ENCODE data around the gene ZBTB26. TPM values are rescaled to one million over a fixed set of nuclear protein-coding genes. Genes with fewer than 3 reads are reported as not detected.

Gene ZBTB26
- 10 to 100 TPM in 3 of 4 donors, 1 to 10 TPM in 1; 9.2 to 13.3 (median 11.4) TPM for total RNA-seq
- polyA plus RNA-seq = 1 to 10 TPM; 1.4 to 3.6 (median 3.2) TPM

DNA sequence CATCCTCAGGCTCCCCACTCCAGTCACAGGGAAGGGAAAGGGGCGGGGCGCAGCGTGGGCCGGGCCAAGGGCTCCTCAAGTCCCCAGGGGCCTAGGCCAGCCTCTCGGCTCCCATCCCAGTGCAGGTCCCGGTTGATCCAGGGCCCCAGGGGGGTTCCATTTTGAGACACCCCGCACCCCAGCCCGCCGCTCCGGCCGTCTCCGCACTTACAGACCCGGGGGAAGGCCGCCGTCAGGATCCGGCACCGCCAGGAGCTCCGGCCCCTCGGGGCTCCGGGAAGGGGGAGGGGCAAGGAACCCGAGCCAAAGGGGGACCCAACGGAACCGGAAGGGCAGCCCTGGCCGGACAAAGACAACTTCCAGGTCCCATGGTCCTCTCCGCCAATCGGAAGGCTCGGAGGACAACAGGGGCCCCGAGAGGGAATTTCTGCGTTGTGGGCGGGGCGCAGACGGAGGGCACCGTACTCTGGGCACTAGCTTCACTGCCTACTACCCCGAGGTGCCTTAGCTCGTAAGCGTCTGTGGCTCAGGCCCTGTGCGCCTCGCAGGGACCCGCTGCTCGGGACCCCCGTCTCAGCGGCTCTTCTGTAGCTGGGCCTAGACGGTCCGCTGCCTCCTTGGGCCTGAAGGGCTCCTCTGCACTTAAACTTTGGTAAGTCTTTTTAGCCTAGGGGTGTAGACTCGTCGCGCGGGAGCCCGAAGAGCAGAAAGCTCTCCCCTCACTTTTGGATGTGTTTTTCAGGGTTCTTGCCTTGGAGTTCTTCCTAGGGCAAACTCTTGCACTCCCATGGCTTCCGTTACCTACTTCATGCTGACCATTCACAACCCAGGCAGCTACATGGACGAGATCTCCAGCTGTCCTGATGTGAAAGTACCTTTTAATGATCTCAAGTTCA lies at the start of gene ZBTB26:
Gene ZBTB26 (minus strand): TSS at position 287 of the 896 bp plus-strand sequence. CDS start 11,578 bp downstream, outside the sequence.
- TF ChIP-seq POLR2A (IDR thresholded peaks at IDR 0.05) = no peak
- peak in 1 of 4 donors; percentile 15 for TF ChIP-seq EP300 (IDR thresholded peaks at IDR 0.05)
- peak; percentile 53 to 82 (median 75) for TF ChIP-seq POLR2AphosphoS5 (IDR thresholded peaks at IDR 0.05)
- no peaks in the 10 kb centered on the region for H3K9me3 ChIP-seq
- H3K27me3 ChIP-seq = no peaks in the 10 kb centered on the region
- peak within 1 kb of the TSS; percentile 77 to 90 (median 89) for H3K27ac ChIP-seq
- 0 to 1% methylated on average over 51 of the region's 51 CpGs for WGBS, 2 donors
- peaks cover 0 to 41% (median 34%) of the 10 kb centered on the region in 4 donors for H3K4me1 ChIP-seq
- H3K36me3 ChIP-seq = peaks cover 0 to 3% (median 1%) of the 10 kb centered on the region in 4 donors
- peak within 1 kb of the TSS; percentile 80 to 93 (median 90) for H3K4me3 ChIP-seq
- DNase-seq = peak; percentile 97
- intact Hi-C loops (cut with DNase I) = no loop called here

DNA sequence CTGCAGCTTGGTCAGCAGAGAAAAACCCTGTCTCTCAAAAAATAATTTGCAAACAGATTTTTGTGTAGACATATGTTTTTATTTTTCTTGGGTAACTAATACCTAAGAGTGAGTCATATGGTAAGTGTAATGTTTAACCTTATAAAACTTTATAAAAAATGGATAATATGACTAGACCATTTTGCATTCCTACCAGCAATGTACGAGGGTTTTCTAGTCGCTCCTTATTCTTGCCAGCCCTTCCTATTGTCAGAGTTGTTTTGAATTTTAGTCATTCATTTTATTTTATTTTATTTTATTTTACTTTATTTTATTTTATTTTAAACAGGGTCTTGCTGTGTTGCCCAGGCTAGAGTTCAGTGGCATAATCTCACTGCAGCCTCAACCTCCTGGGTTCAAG lies 47.3 kb upstream of the ZBTB26 start:
- TF ChIP-seq POLR2AphosphoS5 (IDR thresholded peaks at IDR 0.05) = no peak
- no peak for TF ChIP-seq CTCF (IDR thresholded peaks at IDR 0.05)
- no peak for TF ChIP-seq EP300 (IDR thresholded peaks at IDR 0.05)
- TF ChIP-seq POLR2A (IDR thresholded peaks at IDR 0.05) = no peak
- WGBS, 2 donors = 39 to 64% methylated on average over 2 of the region's 2 CpGs
- DNase-seq = no peak
- peaks cover 0 to 5% (median 0%) of the 10 kb centered on the region in 4 donors for H3K36me3 ChIP-seq
- no peaks in the 10 kb centered on the region for H3K9me3 ChIP-seq
- intact Hi-C loops (cut with DNase I) = no loop called here
- no peaks in the 10 kb centered on the region for H3K27me3 ChIP-seq
- no peak overlapping the region for H3K27ac ChIP-seq
- H3K4me1 ChIP-seq = peaks cover 0 to 17% (median 8%) of the 10 kb centered on the region in 4 donors
- no peak overlapping the region for H3K4me3 ChIP-seq

DNA sequence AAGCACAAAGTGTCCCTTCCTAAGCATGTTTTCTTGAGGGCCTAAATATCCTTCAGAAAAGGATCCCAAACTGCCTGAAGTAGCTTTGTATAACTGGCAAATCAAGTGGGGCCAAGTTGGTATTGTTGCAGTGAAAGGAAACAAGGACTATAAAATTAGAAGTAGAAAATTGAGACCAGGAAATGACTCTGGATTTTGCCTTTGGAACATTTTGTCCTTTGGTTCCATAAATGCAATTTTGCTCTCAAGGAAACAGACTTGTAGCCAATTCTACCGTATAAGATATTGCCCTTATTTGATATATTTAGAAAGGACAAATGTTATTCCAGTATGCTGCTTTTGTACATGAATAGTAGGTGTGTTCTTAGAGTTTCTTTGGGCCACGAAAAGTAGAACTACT lies 43.9 kb upstream of the ZBTB26 start:
- H3K27me3 ChIP-seq = no peaks in the 10 kb centered on the region
- H3K9me3 ChIP-seq = no peaks in the 10 kb centered on the region
- no peak for DNase-seq
- peaks cover 0 to 27% (median 7%) of the 10 kb centered on the region in 4 donors for H3K36me3 ChIP-seq
- no peak overlapping the region for H3K4me3 ChIP-seq
- 24 to 58% methylated on average over 2 of the region's 2 CpGs for WGBS, 2 donors
- peak overlapping the region in 3 of 4 donors; percentile 28 to 55 (median 34) for H3K27ac ChIP-seq
- TF ChIP-seq CTCF (IDR thresholded peaks at IDR 0.05) (no peak), POLR2AphosphoS5 (IDR thresholded peaks at IDR 0.05) (peak in 1 of 4 donors; percentile 18), EP300 (IDR thresholded peaks at IDR 0.05) (no peak)
- H3K4me1 ChIP-seq = peaks cover 0 to 17% (median 8%) of the 10 kb centered on the region in 4 donors
- intact Hi-C loops (cut with DNase I) = no loop called here

- Histone ChIP-seq H3K4me3 (no peak overlapping the region), H3K9me3 (no peaks in the 10 kb centered on the region), H3K27me3 (no peaks in the 10 kb centered on the region), H3K27ac (no peak overlapping the region), H3K4me1 (peaks cover 0 to 15% (median 5%) of the 10 kb centered on the region in 4 donors), H3K36me3 (peaks cover 0 to 42% (median 3%) of the 10 kb centered on the region in 4 donors)
- intact Hi-C loops (cut with DNase I) = no loop called here
- DNase-seq = no peak
- WGBS, 2 donors = 88 to 95% methylated on average over 1 of the region's 1 CpG
- TF ChIP-seq POLR2AphosphoS5 (IDR thresholded peaks at IDR 0.05) (no peak), CTCF (IDR thresholded peaks at IDR 0.05) (no peak), POLR2A (IDR thresholded peaks at IDR 0.05) (no peak), EP300 (IDR thresholded peaks at IDR 0.05) (no peak)
These were observed 29.8 kb upstream of the ZBTB26 start for GRCh38 chr9:122961139-122961538.

GRCh38 chr9:122955961-122956360 lies 24.6 kb upstream of the ZBTB26 start:
- DNase-seq = no peak
- peaks cover 0 to 52% (median 38%) of the 10 kb centered on the region in 4 donors for H3K4me1 ChIP-seq
- H3K4me3 ChIP-seq = no peak overlapping the region
- no peak overlapping the region for H3K27ac ChIP-seq
- TF ChIP-seq POLR2A (IDR thresholded peaks at IDR 0.05) = no peak
- no peak for TF ChIP-seq EP300 (IDR thresholded peaks at IDR 0.05)
- no peak for TF ChIP-seq CTCF (IDR thresholded peaks at IDR 0.05)
- no peak for TF ChIP-seq POLR2AphosphoS5 (IDR thresholded peaks at IDR 0.05)
- no peaks in the 10 kb centered on the region for H3K27me3 ChIP-seq
- intact Hi-C loops (cut with DNase I) = no loop called here
- H3K9me3 ChIP-seq = no peaks in the 10 kb centered on the region
- peaks cover 0 to 14% (median 3%) of the 10 kb centered on the region in 4 donors for H3K36me3 ChIP-seq
